Measurements from ENCODE around the gene STAG1.
"Not testable (repeated sequence)": the region's sequence is repeated elsewhere in the genome, so short reads cannot be mapped to it uniquely, and the experiment has no call there.

Gene STAG1

GRCh38 chr3:136699271-136699828 is 52.8 kb downstream of the STAG1 start:
- DNase-seq, result peak; percentile 6

- DNase-seq, result no peak
Measured at GRCh38 chr3:136698361-136698760, 53.8 kb downstream of the STAG1 start.

GRCh38 chr3:136696797-136697196 is 55.4 kb downstream of the STAG1 start:
- DNase-seq, result no peak

GRCh38 chr3:136694321-136694720 is 57.9 kb downstream of the STAG1 start:
- DNase-seq, result no peak

GRCh38 chr3:136690599-136690998 is 61.6 kb downstream of the STAG1 start:
- no peak for DNase-seq

- DNase-seq, result no peak
Measured at GRCh38 chr3:136685882-136686281, 66.3 kb downstream of the STAG1 start.

GRCh38 chr3:136682740-136683312 is 69.4 kb downstream of the STAG1 start:
- DNase-seq, result no peak

GRCh38 chr3:136678981-136679380 is 73.2 kb downstream of the STAG1 start:
- no peak for DNase-seq

- no peak for DNase-seq
Measured at GRCh38 chr3:136676009-136676408, 76.2 kb downstream of the STAG1 start.

- DNase-seq, result no peak
Measured at GRCh38 chr3:136675150-136675858, 76.9 kb downstream of the STAG1 start.

- DNase-seq, result no peak
Measured at GRCh38 chr3:136672457-136672856, 79.7 kb downstream of the STAG1 start.

GRCh38 chr3:136671921-136672320 is 80.3 kb downstream of the STAG1 start:
- DNase-seq, result peak; percentile 49

- no peak for DNase-seq
Measured at GRCh38 chr3:136670166-136670565, 82.0 kb downstream of the STAG1 start.

GRCh38 chr3:136667081-136667480 is 85.1 kb downstream of the STAG1 start:
- peak; percentile 28 for DNase-seq

GRCh38 chr3:136666301-136666700 is 85.9 kb downstream of the STAG1 start:
- DNase-seq, result not testable (repeated sequence)

GRCh38 chr3:136664771-136665170 is 87.4 kb downstream of the STAG1 start:
- no peak for DNase-seq

GRCh38 chr3:136661282-136661681 is 90.9 kb downstream of the STAG1 start:
- no peak for DNase-seq

- DNase-seq, result peak; percentile 74
Measured at GRCh38 chr3:136658946-136659682, 93.1 kb downstream of the STAG1 start.

- no peak for DNase-seq
Measured at GRCh38 chr3:136657526-136657925, 94.7 kb downstream of the STAG1 start.

- no peak for DNase-seq
Measured at GRCh38 chr3:136653628-136654027, 98.5 kb downstream of the STAG1 start.

- no peak for DNase-seq
Measured at GRCh38 chr3:136651581-136651980, 100.6 kb downstream of the STAG1 start.

GRCh38 chr3:136650461-136650860 is 101.7 kb downstream of the STAG1 start:
- no peak for DNase-seq

GRCh38 chr3:136645915-136646314 is 106.3 kb downstream of the STAG1 start:
- no peak for DNase-seq

GRCh38 chr3:136644212-136644611 is 108.0 kb downstream of the STAG1 start:
- DNase-seq, result no peak

All from fibroblast of skin of right biceps (primary cell).